GM23248 (cell line): ENCODE data around the gene KCNK6. TPM values are rescaled to one million over a fixed set of nuclear protein-coding genes. Genes with fewer than 3 reads are reported as not detected.

ENCODE experiments used
- DNase-seq: peaks from one replicate; pipeline ENCODE4 v3.0.0-alpha.2; 2015
- H2AFZ ChIP-seq: fragments of 200-600 bp; sonication (generic); 2 replicates; pipeline ENCODE4 v1.6.1; 2016; ENCODE audit warnings: antibody characterized with exemption
- H3F3A ChIP-seq: fragments of 200-600 bp; sonication (generic); 2 replicates; pipeline ENCODE4 v1.6.1; 2016; ENCODE audit warnings: mild to moderate bottlenecking, antibody characterized with exemption, mixed run types; ENCODE audit not compliant: insufficient read depth
- H3K27ac ChIP-seq: fragments of 200-600 bp; sonication (generic); 2 replicates; pipeline ENCODE4 v1.5.1; 2016; ENCODE audit warnings: mild to moderate bottlenecking
- H3K27me3 ChIP-seq: fragments of 200-600 bp; sonication (generic); replicated peaks from 2 replicates; pipeline ENCODE4 v1.6.1; 2016; ENCODE audit warnings: mild to moderate bottlenecking; ENCODE audit not compliant: insufficient read depth
- H3K36me3 ChIP-seq: fragments of 200-600 bp; sonication (generic); 2 replicates; pipeline ENCODE4 v1.6.1; 2016; ENCODE audit warnings: low read depth, mild to moderate bottlenecking
- H3K4me1 ChIP-seq: fragments of 200-600 bp; sonication (generic); 2 replicates; pipeline ENCODE4 v1.6.1; 2016; ENCODE audit warnings: mild to moderate bottlenecking; ENCODE audit not compliant: insufficient read depth
- H3K4me2 ChIP-seq: fragments of 200-600 bp; sonication (generic); one replicate; pipeline ENCODE4 v1.6.1; 2016; ENCODE audit warnings: mild to moderate bottlenecking; ENCODE audit not compliant: unreplicated experiment
- H3K4me3 ChIP-seq: fragments of 200-600 bp; sonication (generic); 2 replicates; pipeline ENCODE4 v1.5.1; 2016; ENCODE audit warnings: mild to moderate bottlenecking
- H3K79me2 ChIP-seq: fragments of 200-600 bp; sonication (generic); 2 replicates; pipeline ENCODE4 v1.6.1; 2016; ENCODE audit warnings: mild to moderate bottlenecking; ENCODE audit not compliant: insufficient read depth
- H3K9ac ChIP-seq: fragments of 200-600 bp; sonication (generic); 2 replicates; pipeline ENCODE4 v1.6.1; 2016; ENCODE audit warnings: mild to moderate bottlenecking
- H3K9me2 ChIP-seq: fragments of 200-600 bp; sonication (generic); 2 replicates; pipeline ENCODE4 v1.6.1; 2016; ENCODE audit warnings: mixed run types, mild to moderate bottlenecking, moderate library complexity; ENCODE audit not compliant: insufficient read depth
- H3K9me3 ChIP-seq: fragments of 200-600 bp; sonication (generic); one replicate; pipeline ENCODE4 v1.6.1; 2017; ENCODE audit warnings: low read depth
- H4K20me1 ChIP-seq: fragments of 200-600 bp; sonication (generic); 2 replicates; pipeline ENCODE4 v1.6.0; 2016; ENCODE audit not compliant: insufficient read depth
- EZH2 ChIP-seq: fragments of 200-600 bp; sonication (generic); IDR thresholded peaks from 2 replicates; pipeline ENCODE4 v1.6.1; 2018; ENCODE audit warnings: antibody characterized with exemption, mild to moderate bottlenecking; ENCODE audit not compliant: insufficient read depth, poor library complexity, severe bottlenecking
- EZH2phosphoT487 ChIP-seq: fragments of 200-600 bp; sonication (generic); IDR thresholded peaks from 2 replicates; pipeline ENCODE4 v1.6.1; 2018; ENCODE audit warnings: antibody characterized with exemption, moderate library complexity, mild to moderate bottlenecking, low read depth; ENCODE audit not compliant: insufficient read depth
- WGBS, 2 experiments: methylation state at CpG; one replicate each; pipeline ENCODE4 v1.1.6; 2015 to 2017; ENCODE audit warnings: low lambda C conversion rate in 2 of 2, low coverage in 1 of 2; ENCODE audit errors: missing lambda C conversion rate in 2 of 2; 5-methylcytosine and 5-hydroxymethylcytosine counted together
- in situ Hi-C: fragments of 300-500 bp; cut with MboI; formaldehyde crosslinking; loops from 2 replicates; pipeline ENCODE4 v1.15.0; 2020
- polyA plus RNA-seq: library from polyadenylated mRNA; unstranded; fragments of >200 nt; fragmentation: Nextera tagmentation; extraction: Ambion mirVana; gene quantifications from 2 replicates; pipeline ENCODE4 v1.2.1, GENCODE V29; 2016
- small RNA-seq: library from RNA; depleted of rRNA; stranded (forward); fragments of <200 nt; gene quantifications from one replicate; pipeline ENCODE3, GENCODE V24; 2014; ENCODE audit warnings: low read depth, low replicate concordance
- total RNA-seq: library from RNA; depleted of rRNA; stranded (reverse); fragments of >200 nt; shearing (Covaris generic); gene quantifications from 2 replicates; pipeline ENCODE4 v1.2.3, GENCODE V29; 2014; rRNA removed

KCNK6 gene
- total and polyA plus RNA-seq, 2 experiments from 2014 or later = 12.1 to 15.5 TPM

DNA sequence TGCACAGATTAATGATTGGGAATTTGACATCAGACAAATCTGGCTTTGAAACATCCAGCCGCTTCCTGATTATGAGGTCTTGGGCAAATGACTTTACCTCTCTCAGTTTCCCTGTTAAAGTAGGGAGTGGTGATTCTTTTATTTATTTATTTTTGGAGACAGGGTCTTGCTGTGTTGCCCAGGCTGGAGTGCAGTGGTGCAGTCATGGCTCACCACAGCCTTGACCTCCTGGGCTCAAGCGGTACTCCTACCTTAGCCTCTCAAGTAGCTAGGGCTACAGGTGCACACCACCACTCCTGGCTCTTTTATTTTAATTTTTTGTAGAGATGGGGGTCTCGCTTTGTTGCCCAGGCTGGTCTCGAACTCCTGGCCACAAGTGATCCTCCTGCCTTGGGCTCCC is 57.4 kb downstream of the KCNK6 start:
- Histone ChIP-seq H3K9ac (no peak overlapping the region), H3F3A (no peaks in the 10 kb centered on the region), H3K4me3 (no peak overlapping the region), H2AFZ (no peak overlapping the region), H3K27me3 (no peaks in the 10 kb centered on the region), H3K27ac (no peak overlapping the region), H3K4me2 (no peak overlapping the region), H4K20me1 (no peaks in the 10 kb centered on the region; the same call in 1 of the 2 replicates), H3K36me3 (peaks cover 31% of the 10 kb centered on the region; the same call in 1 of the 2 replicates), H3K9me3 (no peaks in the 10 kb centered on the region), H3K4me1 (peaks cover 18% of the 10 kb centered on the region), H3K9me2 (no peaks in the 10 kb centered on the region), H3K79me2 (peaks cover 59% of the 10 kb centered on the region)
- in situ Hi-C loops = no loop called here
- 95 to 98% methylated on average over 4 of the region's 4 CpGs for WGBS, 2 experiments
- TF ChIP-seq EZH2 (no peak), EZH2phosphoT487 (no peak)
- DNase-seq = no peak

DNA sequence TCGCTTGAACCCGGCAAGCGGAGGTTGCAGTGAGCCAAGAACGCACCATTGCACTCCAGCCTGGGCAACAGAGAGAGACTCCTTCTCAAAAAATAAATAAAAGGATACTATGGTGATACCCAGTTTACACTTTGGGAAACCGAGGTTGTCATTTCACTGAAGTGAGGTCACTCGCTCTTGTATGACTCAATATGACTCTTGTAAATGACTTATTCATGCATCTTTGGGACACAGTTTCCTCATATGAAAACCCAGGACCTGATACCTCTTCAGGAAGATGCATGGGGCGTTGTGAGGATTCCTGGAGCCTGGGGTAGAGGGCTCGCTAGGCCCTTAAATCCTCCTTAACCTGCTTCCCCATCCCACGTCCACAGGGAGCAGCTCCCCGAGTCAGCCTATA is 59.2 kb downstream of the KCNK6 start:
- in situ Hi-C loops = no loop called here
- DNase-seq = peak; percentile 58
- TF ChIP-seq EZH2 (no peak), EZH2phosphoT487 (no peak)

DNA sequence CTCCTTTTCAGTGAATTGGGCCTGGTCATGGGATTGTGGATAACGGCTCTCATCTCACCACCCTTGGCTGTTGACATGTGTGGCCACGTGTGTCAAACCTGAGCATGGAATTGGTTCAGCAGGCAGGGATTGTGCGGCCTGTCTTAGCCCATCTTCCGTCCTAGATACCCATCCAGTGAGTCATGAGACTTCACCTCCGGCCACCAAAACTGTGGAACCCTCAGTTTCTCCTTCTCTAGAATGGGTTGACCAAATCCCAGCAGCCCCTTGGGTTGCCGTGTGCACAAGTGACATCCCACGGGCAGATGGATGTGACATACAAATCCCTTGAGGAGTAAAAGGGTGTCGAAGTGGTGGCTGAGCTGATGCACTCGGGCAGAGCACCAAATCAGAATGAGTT is 61.5 kb downstream of the KCNK6 start:
- no peak overlapping the region for H3K4me2 ChIP-seq
- WGBS, 2 experiments = 91 to 93% methylated on average over 9 of the region's 9 CpGs
- H2AFZ ChIP-seq = no peak overlapping the region
- no peak overlapping the region for H3K27ac ChIP-seq
- H3K4me1 ChIP-seq = peaks cover 12% of the 10 kb centered on the region
- in situ Hi-C loops = no loop called here
- peaks cover 45% of the 10 kb centered on the region for H3K79me2 ChIP-seq
- H4K20me1 ChIP-seq = no peaks in the 10 kb centered on the region; the same call in 1 of the 2 replicates
- no peaks in the 10 kb centered on the region for H3F3A ChIP-seq
- DNase-seq = no peak
- no peaks in the 10 kb centered on the region for H3K9me2 ChIP-seq
- H3K27me3 ChIP-seq = no peaks in the 10 kb centered on the region
- H3K9me3 ChIP-seq = no peaks in the 10 kb centered on the region
- no peak overlapping the region for H3K4me3 ChIP-seq
- H3K36me3 ChIP-seq = peaks cover 40% of the 10 kb centered on the region; the same call in 1 of the 2 replicates
- no peak overlapping the region for H3K9ac ChIP-seq
- TF ChIP-seq EZH2 (no peak), EZH2phosphoT487 (no peak)

More for the DNA sequence above, 59.2 kb downstream of the KCNK6 start:
- H3K4me1 ChIP-seq = peaks cover 18% of the 10 kb centered on the region
- H2AFZ ChIP-seq = no peak overlapping the region
- H3K27ac ChIP-seq = no peak overlapping the region
- peaks cover 40% of the 10 kb centered on the region; the same call in 1 of the 2 replicates for H3K36me3 ChIP-seq
- no peak overlapping the region for H3K4me3 ChIP-seq
- H3K9ac ChIP-seq = no peak overlapping the region
- no peaks in the 10 kb centered on the region for H3F3A ChIP-seq
- H3K4me2 ChIP-seq = no peak overlapping the region
- H3K79me2 ChIP-seq = peaks cover 59% of the 10 kb centered on the region
- no peaks in the 10 kb centered on the region for H3K9me2 ChIP-seq
- no peaks in the 10 kb centered on the region for H3K27me3 ChIP-seq
- no peaks in the 10 kb centered on the region; the same call in 1 of the 2 replicates for H4K20me1 ChIP-seq
- H3K9me3 ChIP-seq = no peaks in the 10 kb centered on the region
- WGBS, 2 experiments = 78% methylated on average over 10 of the region's 10 CpGs

Small RNAs within 50 kb of the gene (small RNA-seq; reads per million reads assigned to genes)
- not detected for gene RF00019

Other genes starting within 250 kb of the KCNK6 start
- gene DPF1, start 95.6 kb upstream of the KCNK6 start, total RNA-seq = 2.4 and 5.2 TPM in 2 replicates
- 1.5 and 2.3 TPM in 2 replicates for gene DPF1, start 95.6 kb upstream of the KCNK6 start, polyA plus RNA-seq
- 0.65 TPM in 1 of 2 replicates, not detected in the other for gene PPP1R14A, start 63.5 kb upstream of the KCNK6 start, total RNA-seq
- gene PPP1R14A, start 63.5 kb upstream of the KCNK6 start, polyA plus RNA-seq = 4.0 and 5.3 TPM in 2 replicates
- gene SPINT2, start 55.3 kb upstream of the KCNK6 start, total RNA-seq = 3.2 and 9.5 TPM in 2 replicates
- gene SPINT2, start 55.3 kb upstream of the KCNK6 start, polyA plus RNA-seq = 9.3 and 9.8 TPM in 2 replicates
- gene C19orf33, start 15.6 kb upstream of the KCNK6 start, total RNA-seq = not detected in 2 replicates
- not detected in 2 replicates for gene C19orf33, start 15.6 kb upstream of the KCNK6 start, polyA plus RNA-seq
- 143 and 162 TPM in 2 replicates for gene YIF1B, start 3.9 kb upstream of the KCNK6 start, total RNA-seq
- 191 and 199 TPM in 2 replicates for gene YIF1B, start 3.9 kb upstream of the KCNK6 start, polyA plus RNA-seq
- gene CATSPERG, start 16.0 kb downstream of the KCNK6 start, total RNA-seq = 0.63 TPM in 1 of 2 replicates, not detected in the other
- 0.53 and 1.1 TPM in 2 replicates for gene CATSPERG, start 16.0 kb downstream of the KCNK6 start, polyA plus RNA-seq
- 231 and 331 TPM in 2 replicates for gene PSMD8, start 54.7 kb downstream of the KCNK6 start, total RNA-seq
- 292 and 305 TPM in 2 replicates for gene PSMD8, start 54.7 kb downstream of the KCNK6 start, polyA plus RNA-seq
- 1.1 and 1.8 TPM in 2 replicates for gene GGN, start 68.2 kb downstream of the KCNK6 start, total RNA-seq
- 1.4 and 2.0 TPM in 2 replicates for gene GGN, start 68.2 kb downstream of the KCNK6 start, polyA plus RNA-seq
- gene SPRED3, start 68.9 kb downstream of the KCNK6 start, total RNA-seq = 2.1 and 7.7 TPM in 2 replicates
- gene SPRED3, start 68.9 kb downstream of the KCNK6 start, polyA plus RNA-seq = 1.8 and 1.9 TPM in 2 replicates
- gene FAM98C, start 83.2 kb downstream of the KCNK6 start, total RNA-seq = 18.1 and 27.3 TPM in 2 replicates
- 13.8 and 16.5 TPM in 2 replicates for gene FAM98C, start 83.2 kb downstream of the KCNK6 start, polyA plus RNA-seq
- gene RASGRP4, start 106.4 kb downstream of the KCNK6 start, total RNA-seq = not detected in 2 replicates
- gene RASGRP4, start 106.4 kb downstream of the KCNK6 start, polyA plus RNA-seq = not detected in 2 replicates
- under 0.01 and 0.13 TPM in 2 replicates for gene RYR1, start 113.8 kb downstream of the KCNK6 start, total RNA-seq
- gene RYR1, start 113.8 kb downstream of the KCNK6 start, polyA plus RNA-seq = 0.04 TPM in 1 of 2 replicates, not detected in the other